Caki2 (cell line): ENCODE results near the gene EID2. TPM values are rescaled to one million over a fixed set of nuclear protein-coding genes. Genes with fewer than 3 reads are reported as not detected.

ENCODE experiments used
- DNase-seq: peaks from one replicate; pipeline ENCODE4 v3.0.0-alpha.2; 2015; ENCODE audit warnings: low read depth
- in situ Hi-C: cut with HindIII; loops from 2 replicates; pipeline ENCODE4 v1.10.0; 2016; ENCODE audit warnings: low sequenced_read_pairs, low pct_unique_long_range_greater_than_20kb, mixed read lengths
- total RNA-seq: library from RNA; depleted of rRNA; stranded (reverse); fragments of >200 nt; shearing (Covaris generic); gene quantifications from 2 replicates; pipeline ENCODE4 v1.2.3, GENCODE V29; 2014; ENCODE audit warnings: low replicate concordance

The EID2 gene
- total RNA-seq, 1 experiment from 2014 or later = 16.4 TPM

- in situ Hi-C loops = no loop called here
- no peak for DNase-seq
These were observed 27.0 kb downstream of the EID2 start for GRCh38 chr19:39512988-39513387.

GRCh38 chr19:39509233-39509632 is 30.7 kb downstream of the EID2 start:
- DNase-seq = no peak
- in situ Hi-C loops = no loop called here

- in situ Hi-C loops = no loop called here
These were observed 31.3 kb downstream of the EID2 start for GRCh38 chr19:39508629-39509028.

GRCh38 chr19:39507715-39508364 is 32.1 kb downstream of the EID2 start:
- DNase-seq = no peak
- in situ Hi-C loops = no loop called here

More at GRCh38 chr19:39508629-39509028, 31.3 kb downstream of the EID2 start:
- no peak for DNase-seq

GRCh38 chr19:39506944-39507714 is 32.8 kb downstream of the EID2 start:
- in situ Hi-C loops = no loop called here
- peak; percentile 79 for DNase-seq

- in situ Hi-C loops = no loop called here
These were observed 33.4 kb downstream of the EID2 start for GRCh38 chr19:39506598-39506943.

GRCh38 chr19:39502640-39503417 is 37.1 kb downstream of the EID2 start:
- in situ Hi-C loops = no loop called here
- peak; percentile 23 for DNase-seq

More at GRCh38 chr19:39506598-39506943, 33.4 kb downstream of the EID2 start:
- DNase-seq = no peak

- no peak for DNase-seq
- in situ Hi-C loops = no loop called here
These were observed 38.6 kb downstream of the EID2 start for GRCh38 chr19:39501340-39501739.

GRCh38 chr19:39500543-39500942 is 39.4 kb downstream of the EID2 start:
- DNase-seq = no peak
- in situ Hi-C loops = no loop called here

GRCh38 chr19:39499932-39500331 is 40.0 kb downstream of the EID2 start:
- in situ Hi-C loops = no loop called here
- no peak for DNase-seq

- no peak for DNase-seq
- in situ Hi-C loops = no loop called here
These were observed 40.9 kb downstream of the EID2 start, which contains the start of gene DLL3 for GRCh38 chr19:39498798-39499642. Gene DLL3, plus strand, starts transcription at chr19:39498947. Its CDS starts 28 bp downstream, at chr19:39498975.

- DNase-seq = no peak
- in situ Hi-C loops = no loop called here
These were observed 41.8 kb downstream of the EID2 start for GRCh38 chr19:39497996-39498797.

- DNase-seq = no peak
- in situ Hi-C loops = no loop called here
These were observed 42.3 kb downstream of the EID2 start for GRCh38 chr19:39497701-39497995.

GRCh38 chr19:39496063-39496462 is 43.9 kb downstream of the EID2 start:
- no peak for DNase-seq
- in situ Hi-C loops = no loop called here

- DNase-seq = no peak
- in situ Hi-C loops = no loop called here
These were observed 45.3 kb downstream of the EID2 start for GRCh38 chr19:39494661-39495060.

- no peak for DNase-seq
- in situ Hi-C loops = no loop called here
These were observed 47.2 kb downstream of the EID2 start for GRCh38 chr19:39492788-39493187.

GRCh38 chr19:39492225-39492624 is 47.7 kb downstream of the EID2 start:
- DNase-seq = no peak
- in situ Hi-C loops = no loop called here

GRCh38 chr19:39489756-39490155 is 50.2 kb downstream of the EID2 start:
- no peak for DNase-seq

More at GRCh38 chr19:39489756-39490155, 50.2 kb downstream of the EID2 start:
- in situ Hi-C loops = no loop called here
